ENCODE results near the gene DGKB. TPM values are rescaled to one million over a fixed set of nuclear protein-coding genes. Genes with fewer than 3 reads are reported as not detected.

Gene DGKB
- total and polyA plus RNA-seq, 7 donors: 0.39 to 22.4 (median 11.3) TPM; not detected in 2

GRCh38 chr7:14720785-14721184, 181.8 kb downstream of the DGKB start:
- H3K27me3 ChIP-seq: no peaks in the 10 kb centered on the region
- intact Hi-C loops (cut with DNase I): loop anchor here (10.0 kb wide), 1 partner anchor 174 kb away; no protein-coding TSS in a partner anchor
- WGBS, 2 donors: 72 to 74% methylated on average over 3 of the region's 3 CpGs

DNA sequence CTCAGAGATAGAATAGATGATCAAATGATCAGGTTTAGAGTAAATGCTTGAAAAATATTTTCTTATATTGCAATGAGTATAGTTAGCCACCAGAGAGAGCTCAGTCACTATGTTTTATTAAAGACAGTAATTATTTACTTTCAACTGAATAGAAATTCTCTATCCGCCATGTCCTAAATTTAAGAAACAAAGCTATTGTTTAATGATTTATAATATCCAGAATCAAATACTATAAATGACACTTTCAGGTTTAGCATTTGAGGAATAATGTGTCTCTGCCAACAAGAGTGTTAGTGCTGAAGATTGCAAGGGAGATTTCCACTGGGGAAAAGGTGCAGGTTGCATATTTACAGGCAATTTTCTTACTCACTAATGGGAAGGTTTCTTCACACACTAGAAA, 184.7 kb downstream of the DGKB start:
- intact Hi-C loops (cut with DNase I): loop anchor here (1.0 to 10.0 kb wide), 3 partner anchors 298 to 1357 kb away; no protein-coding TSS in a partner anchor
- no peaks in the 10 kb centered on the region for H3K27me3 ChIP-seq
- no peak for DNase-seq
- no peak overlapping the region for H3K4me3 ChIP-seq
- TF ChIP-seq EP300 (IDR thresholded peaks at IDR 0.05) (no peak), CTCF (IDR thresholded peaks at IDR 0.05) (peak in 3 of 4 experiments; percentile 36 to 59 (median 53))
- H3K27ac ChIP-seq: no peak overlapping the region
- H3K9me3 ChIP-seq: no peaks in the 10 kb centered on the region
- no peaks in the 10 kb centered on the region for H3K36me3 ChIP-seq
- 14 to 58% methylated on average over 1 of the region's 1 CpG for WGBS, 2 donors
- peaks cover 0 to 13% (median 0%) of the 10 kb centered on the region in 4 donors for H3K4me1 ChIP-seq

More at GRCh38 chr7:14720785-14721184, 181.8 kb downstream of the DGKB start:
- Histone ChIP-seq H3K4me3 (no peak overlapping the region), H3K27ac (peak overlapping the region in 2 of 4 donors; percentile 34 to 37), H3K9me3 (no peaks in the 10 kb centered on the region), H3K36me3 (no peaks in the 10 kb centered on the region), H3K4me1 (peaks cover 0 to 32% (median 9%) of the 10 kb centered on the region in 4 donors)
- no peak for DNase-seq
- TF ChIP-seq POLR2AphosphoS5 (IDR thresholded peaks at IDR 0.05) (peak in 3 of 4 donors; percentile 38 to 73 (median 66)), POLR2A (IDR thresholded peaks at IDR 0.05) (no peak)

DNA sequence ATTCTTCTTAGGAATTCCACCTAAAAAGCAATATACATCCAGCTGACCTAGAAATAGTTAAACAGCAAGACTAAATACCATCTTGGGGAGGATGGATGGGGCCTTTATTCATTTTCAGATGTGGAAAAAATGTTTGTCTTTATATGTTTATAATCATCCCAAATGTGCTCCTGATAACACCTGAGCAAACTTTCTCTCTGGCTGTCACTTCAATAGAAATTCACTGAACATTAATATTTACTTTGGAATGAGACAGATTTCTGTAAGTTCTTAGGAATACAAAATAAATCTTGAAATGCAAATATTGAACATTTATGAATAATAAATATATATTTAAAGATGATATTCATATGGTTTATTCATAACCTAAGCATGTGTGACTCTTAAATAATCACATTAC, 185.4 kb downstream of the DGKB start:
- H3K27ac ChIP-seq: no peak overlapping the region
- peaks cover 0 to 13% (median 0%) of the 10 kb centered on the region in 4 donors for H3K4me1 ChIP-seq
- no peak for DNase-seq
- TF ChIP-seq EP300 (IDR thresholded peaks at IDR 0.05) (no peak), POLR2A (IDR thresholded peaks at IDR 0.05) (no peak), CTCF (IDR thresholded peaks at IDR 0.05) (no peak), POLR2AphosphoS5 (IDR thresholded peaks at IDR 0.05) (no peak)
- H3K36me3 ChIP-seq: no peaks in the 10 kb centered on the region
- no peaks in the 10 kb centered on the region for H3K27me3 ChIP-seq
- intact Hi-C loops (cut with DNase I): loop anchor here (1.0 to 10.0 kb wide), 3 partner anchors 299 to 1358 kb away; no protein-coding TSS in a partner anchor
- H3K4me3 ChIP-seq: no peak overlapping the region
- H3K9me3 ChIP-seq: no peaks in the 10 kb centered on the region

GRCh38 chr7:14714161-14714728, 188.3 kb downstream of the DGKB start:
- peaks cover 0 to 3% (median 0%) of the 10 kb centered on the region in 4 donors for H3K4me1 ChIP-seq
- no peak overlapping the region for H3K27ac ChIP-seq
- H3K36me3 ChIP-seq: no peaks in the 10 kb centered on the region
- H3K9me3 ChIP-seq: no peaks in the 10 kb centered on the region
- no peak for DNase-seq
- no peaks in the 10 kb centered on the region for H3K27me3 ChIP-seq
- 66 to 80% methylated on average over 3 of the region's 3 CpGs for WGBS, 2 donors
- H3K4me3 ChIP-seq: no peak overlapping the region
- intact Hi-C loops (cut with DNase I): loop anchor here (10.0 kb wide), 2 partner anchors 591 to 1361 kb away; no protein-coding TSS in a partner anchor
- no peak for TF ChIP-seq CTCF (IDR thresholded peaks at IDR 0.05)
- TF ChIP-seq POLR2AphosphoS5 (IDR thresholded peaks at IDR 0.05): no peak
- no peak for TF ChIP-seq POLR2A (IDR thresholded peaks at IDR 0.05)
- TF ChIP-seq EP300 (IDR thresholded peaks at IDR 0.05): no peak

- no peaks in the 10 kb centered on the region for H3K36me3 ChIP-seq
- no peak for DNase-seq
- H3K27ac ChIP-seq: no peak overlapping the region
- intact Hi-C loops (cut with DNase I): no loop called here
- H3K9me3 ChIP-seq: no peaks in the 10 kb centered on the region
- TF ChIP-seq POLR2AphosphoS5 (IDR thresholded peaks at IDR 0.05) (no peak), POLR2A (IDR thresholded peaks at IDR 0.05) (no peak), CTCF (IDR thresholded peaks at IDR 0.05) (no peak), EP300 (IDR thresholded peaks at IDR 0.05) (no peak)
- H3K27me3 ChIP-seq: no peaks in the 10 kb centered on the region
- H3K4me1 ChIP-seq: no peaks in the 10 kb centered on the region
- H3K4me3 ChIP-seq: no peak overlapping the region
Observed at GRCh38 chr7:14698239-14698638, 204.3 kb downstream of the DGKB start.

Data from sigmoid colon (tissue), 7 donors.